ENCODE data around the gene FES. TPM values are rescaled to one million over a fixed set of nuclear protein-coding genes. Genes with fewer than 3 reads are reported as not detected.

FES gene
- total RNA-seq, 4 donors from 2014 or later, result 5.3 to 13.5 (median 10.1) TPM

DNA sequence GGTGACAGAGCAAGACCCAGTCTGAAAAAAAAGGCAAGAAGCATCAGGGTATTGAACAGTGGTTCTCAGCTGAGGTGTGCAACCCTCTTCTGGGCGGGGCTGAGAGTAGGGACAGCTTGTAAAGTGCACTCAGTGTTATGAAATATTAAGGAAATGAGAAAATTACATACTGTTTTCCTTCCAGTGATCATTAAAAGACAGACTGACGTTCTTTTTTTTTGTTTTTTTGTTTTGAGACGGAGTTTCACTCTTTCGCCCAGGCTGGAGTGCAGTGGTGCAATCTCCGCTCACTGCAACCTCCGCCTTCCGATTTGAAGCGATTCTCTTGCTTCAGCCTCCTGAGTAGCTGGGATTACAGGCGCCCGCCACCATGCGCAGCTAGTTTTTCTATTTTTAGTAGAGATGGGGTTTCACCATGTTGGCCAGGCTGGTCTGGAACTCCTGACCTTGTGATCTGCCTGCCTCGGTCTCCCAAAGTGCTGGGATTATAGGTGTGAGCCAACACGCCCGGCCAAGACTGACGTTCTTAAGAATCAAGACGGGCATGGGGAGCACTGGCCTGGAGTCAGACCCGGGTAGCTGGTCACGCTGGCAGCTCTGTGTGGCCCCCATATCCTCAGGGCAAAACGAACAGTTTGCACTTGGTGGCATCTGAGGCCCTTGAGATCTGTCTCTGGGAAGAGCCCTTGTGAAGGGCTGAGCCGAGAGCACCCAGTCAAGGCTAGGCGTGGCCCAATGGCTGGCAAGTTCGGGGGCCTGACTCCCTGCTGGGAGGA lies 30.2 kb downstream of the FES start:
- no peak for TF ChIP-seq POLR2A (IDR thresholded peaks at IDR 0.05)
- TF ChIP-seq, protein P1, sequence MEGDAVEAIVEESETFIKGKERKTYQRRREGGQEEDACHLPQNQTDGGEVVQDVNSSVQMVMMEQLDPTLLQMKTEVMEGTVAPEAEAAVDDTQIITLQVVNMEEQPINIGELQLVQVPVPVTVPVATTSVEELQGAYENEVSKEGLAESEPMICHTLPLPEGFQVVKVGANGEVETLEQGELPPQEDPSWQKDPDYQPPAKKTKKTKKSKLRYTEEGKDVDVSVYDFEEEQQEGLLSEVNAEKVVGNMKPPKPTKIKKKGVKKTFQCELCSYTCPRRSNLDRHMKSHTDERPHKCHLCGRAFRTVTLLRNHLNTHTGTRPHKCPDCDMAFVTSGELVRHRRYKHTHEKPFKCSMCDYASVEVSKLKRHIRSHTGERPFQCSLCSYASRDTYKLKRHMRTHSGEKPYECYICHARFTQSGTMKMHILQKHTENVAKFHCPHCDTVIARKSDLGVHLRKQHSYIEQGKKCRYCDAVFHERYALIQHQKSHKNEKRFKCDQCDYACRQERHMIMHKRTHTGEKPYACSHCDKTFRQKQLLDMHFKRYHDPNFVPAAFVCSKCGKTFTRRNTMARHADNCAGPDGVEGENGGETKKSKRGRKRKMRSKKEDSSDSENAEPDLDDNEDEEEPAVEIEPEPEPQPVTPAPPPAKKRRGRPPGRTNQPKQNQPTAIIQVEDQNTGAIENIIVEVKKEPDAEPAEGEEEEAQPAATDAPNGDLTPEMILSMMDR (IDR thresholded peaks at IDR 0.05 in 4 of 5, conservative IDR thresholded peaks at IDR 0.05 in 1 of 5), result no peak
- no peak for DNase-seq
- no peak overlapping the region for H3K4me3 ChIP-seq
- peaks cover 14 to 37% of the 10 kb centered on the region in 2 donors for H3K4me1 ChIP-seq
- intact Hi-C loops (cut with DNase I; ENCODE audit: low total_unique reads), result no loop called here
- no peaks in the 10 kb centered on the region for H3K9me3 ChIP-seq
- peak overlapping the region; percentile 86 to 95 (median 90) for H3K27ac ChIP-seq
- in situ Hi-C loops (cut with MboI; ENCODE audit: low sequenced_read_pairs in 4 of 4), result no loop called here
- ATAC-seq, result no peak
- H3K27me3 ChIP-seq, result no peaks in the 10 kb centered on the region
- H3K36me3 ChIP-seq, result peaks cover 0 to 77% of the 10 kb centered on the region in 2 donors

GRCh38 chr15:90915216-90915807 lies 31.0 kb downstream of the FES start:
- peak overlapping the region in 1 of 4 donors; percentile 43 for H3K4me3 ChIP-seq
- in situ Hi-C loops (cut with MboI; ENCODE audit: low sequenced_read_pairs in 4 of 4), result no loop called here
- no peaks in the 10 kb centered on the region for H3K9me3 ChIP-seq
- intact Hi-C loops (cut with DNase I; ENCODE audit: low total_unique reads), result no loop called here
- peaks cover 0 to 78% of the 10 kb centered on the region in 2 donors for H3K36me3 ChIP-seq
- DNase-seq, result peak in 1 of 2 donors; percentile 77
- peaks cover 14 to 37% of the 10 kb centered on the region in 2 donors for H3K4me1 ChIP-seq
- H3K27me3 ChIP-seq, result no peaks in the 10 kb centered on the region
- peak; percentile 73 to 88 for ATAC-seq
- TF ChIP-seq POLR2A (IDR thresholded peaks at IDR 0.05), result no peak
- TF ChIP-seq, protein P1 (IDR thresholded peaks at IDR 0.05 in 4 of 5, conservative IDR thresholded peaks at IDR 0.05 in 1 of 5), result no peak
- H3K27ac ChIP-seq, result peak overlapping the region; percentile 86 to 95 (median 90)

GRCh38 chr15:90915808-90916440 lies 31.6 kb downstream of the FES start:
- no peaks in the 10 kb centered on the region for H3K27me3 ChIP-seq
- peaks cover 0 to 78% of the 10 kb centered on the region in 2 donors for H3K36me3 ChIP-seq
- H3K4me3 ChIP-seq, result peak overlapping the region in 3 of 4 donors; percentile 17 to 43 (median 27)
- H3K27ac ChIP-seq, result peak overlapping the region; percentile 86 to 95 (median 90)
- peak; percentile 80 to 84 for ATAC-seq
- intact Hi-C loops (cut with DNase I; ENCODE audit: low total_unique reads) (loop anchor here (1.0 kb wide), 2 partner anchors 12 to 13 kb away; partner anchors contain the start of gene MAN2A2), in situ Hi-C loops (cut with MboI; ENCODE audit: low sequenced_read_pairs in 4 of 4) (no loop called here)
- peaks cover 14 to 37% of the 10 kb centered on the region in 2 donors for H3K4me1 ChIP-seq
- TF ChIP-seq, protein P1 (IDR thresholded peaks at IDR 0.05 in 4 of 5, conservative IDR thresholded peaks at IDR 0.05 in 1 of 5), result no peak
- peak in 1 of 2 donors; percentile 23 for TF ChIP-seq POLR2A (IDR thresholded peaks at IDR 0.05)
- H3K9me3 ChIP-seq, result no peaks in the 10 kb centered on the region
- DNase-seq, result peak; percentile 84 to 94

DNA sequence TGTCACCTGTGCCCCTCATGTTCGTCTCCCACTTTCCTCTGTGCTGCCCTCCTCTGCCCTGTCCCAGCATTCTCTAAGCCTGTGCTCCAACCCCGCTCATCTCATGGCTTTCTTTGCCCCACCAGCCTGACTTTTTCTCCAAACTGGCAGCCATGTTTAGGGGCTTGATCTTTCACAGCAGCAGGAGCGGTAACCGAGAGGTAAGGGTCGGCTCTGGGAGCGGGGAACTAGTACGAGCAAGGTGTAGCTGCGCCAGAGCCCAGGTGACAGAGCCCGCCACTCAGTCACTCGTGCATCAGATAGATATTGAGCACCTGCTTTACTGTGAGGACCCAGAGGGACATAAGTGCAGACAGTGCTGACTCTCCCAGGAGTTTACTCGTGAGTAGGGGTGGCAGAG lies 32.2 kb downstream of the FES start:
- Histone ChIP-seq H3K9me3 (no peaks in the 10 kb centered on the region), H3K36me3 (peaks cover 0 to 78% of the 10 kb centered on the region in 2 donors), H3K4me1 (peaks cover 14 to 37% of the 10 kb centered on the region in 2 donors), H3K27me3 (no peaks in the 10 kb centered on the region), H3K4me3 (peak overlapping the region in 3 of 4 donors; percentile 17 to 43 (median 27)), H3K27ac (peak overlapping the region; percentile 86 to 95 (median 90))
- DNase-seq (no peak), ATAC-seq (no peak)
- in situ Hi-C loops (cut with MboI; ENCODE audit: low sequenced_read_pairs in 4 of 4) (no loop called here), intact Hi-C loops (cut with DNase I; ENCODE audit: low total_unique reads) (loop anchor here (1.0 kb wide), 2 partner anchors 12 to 13 kb away; partner anchors contain the start of gene MAN2A2)
- TF ChIP-seq, protein P1 (IDR thresholded peaks at IDR 0.05 in 4 of 5, conservative IDR thresholded peaks at IDR 0.05 in 1 of 5), result no peak
- TF ChIP-seq POLR2A (IDR thresholded peaks at IDR 0.05), result no peak

Data from gastrocnemius medialis (tissue), 4 donors.